ENCODE results near the gene GALNT18. TPM values are rescaled to one million over a fixed set of nuclear protein-coding genes. Genes with fewer than 3 reads are reported as not detected.

Gene GALNT18
- total RNA-seq, 1 experiment from 2014 or later = 15.1 TPM

- Histone ChIP-seq H3K4me3 (no peak overlapping the region), H3K9me3 (replicated peaks) (no peaks in the 10 kb centered on the region), H3K4me1 (0 out of 2 replicates have a peak, but pooled peaks cover 4% of the 10 kb centered on the region), H3K36me3 (no peaks in the 10 kb centered on the region), H3K27ac (no peak overlapping the region), H3K27me3 (no peaks in the 10 kb centered on the region)
- no peak for DNase-seq
These were observed 214.6 kb downstream of the GALNT18 start for GRCh38 chr11:11407065-11407762.

GRCh38 chr11:11406652-11407051 lies 215.2 kb downstream of the GALNT18 start:
- no peak for DNase-seq
- Histone ChIP-seq H3K27me3 (no peaks in the 10 kb centered on the region), H3K4me3 (no peak overlapping the region), H3K4me1 (0 out of 2 replicates have a peak, but pooled peaks cover 4% of the 10 kb centered on the region), H3K27ac (no peak overlapping the region), H3K36me3 (no peaks in the 10 kb centered on the region), H3K9me3 (replicated peaks) (no peaks in the 10 kb centered on the region)

- H3K36me3 ChIP-seq = no peaks in the 10 kb centered on the region
- no peak overlapping the region for H3K4me3 ChIP-seq
- DNase-seq = no peak
- no peaks in the 10 kb centered on the region for H3K4me1 ChIP-seq
- no peak overlapping the region for H3K27ac ChIP-seq
- H3K27me3 ChIP-seq = no peaks in the 10 kb centered on the region
- H3K9me3 ChIP-seq (replicated peaks) = no peaks in the 10 kb centered on the region
These were observed 217.8 kb downstream of the GALNT18 start for GRCh38 chr11:11403763-11404725.

- Histone ChIP-seq H3K4me3 (no peak overlapping the region), H3K27me3 (no peaks in the 10 kb centered on the region), H3K27ac (no peak overlapping the region), H3K4me1 (no peaks in the 10 kb centered on the region), H3K36me3 (no peaks in the 10 kb centered on the region), H3K9me3 (replicated peaks) (no peaks in the 10 kb centered on the region)
- no peak for DNase-seq
These were observed 219.8 kb downstream of the GALNT18 start for GRCh38 chr11:11401960-11402535.

- peak; percentile 35 to 61 for DNase-seq
- no peak overlapping the region for H3K27ac ChIP-seq
- no peaks in the 10 kb centered on the region for H3K4me1 ChIP-seq
- H3K27me3 ChIP-seq = no peaks in the 10 kb centered on the region
- no peak overlapping the region for H3K4me3 ChIP-seq
- H3K36me3 ChIP-seq = no peaks in the 10 kb centered on the region
- H3K9me3 ChIP-seq (replicated peaks) = no peaks in the 10 kb centered on the region
These were observed 221.1 kb downstream of the GALNT18 start for GRCh38 chr11:11400635-11401232.

- no peak overlapping the region for H3K27ac ChIP-seq
- no peaks in the 10 kb centered on the region for H3K4me1 ChIP-seq
- H3K36me3 ChIP-seq = no peaks in the 10 kb centered on the region
- DNase-seq = no peak
- H3K9me3 ChIP-seq (replicated peaks) = no peaks in the 10 kb centered on the region
- H3K4me3 ChIP-seq = no peak overlapping the region
- H3K27me3 ChIP-seq = no peaks in the 10 kb centered on the region
These were observed 221.7 kb downstream of the GALNT18 start for GRCh38 chr11:11400121-11400520.

GRCh38 chr11:11397781-11398180 lies 224.0 kb downstream of the GALNT18 start:
- Histone ChIP-seq H3K36me3 (no peaks in the 10 kb centered on the region), H3K4me3 (no peak overlapping the region), H3K27me3 (no peaks in the 10 kb centered on the region), H3K9me3 (replicated peaks) (no peaks in the 10 kb centered on the region), H3K4me1 (no peaks in the 10 kb centered on the region), H3K27ac (no peak overlapping the region)
- no peak for DNase-seq

GRCh38 chr11:11397036-11397415 lies 224.8 kb downstream of the GALNT18 start:
- Histone ChIP-seq H3K4me3 (no peak overlapping the region), H3K27me3 (no peaks in the 10 kb centered on the region), H3K9me3 (replicated peaks) (no peaks in the 10 kb centered on the region), H3K27ac (no peak overlapping the region), H3K36me3 (no peaks in the 10 kb centered on the region), H3K4me1 (no peaks in the 10 kb centered on the region)
- no peak for DNase-seq

GRCh38 chr11:11396301-11397035 lies 225.3 kb downstream of the GALNT18 start:
- Histone ChIP-seq H3K4me1 (no peaks in the 10 kb centered on the region), H3K9me3 (replicated peaks) (no peaks in the 10 kb centered on the region), H3K36me3 (no peaks in the 10 kb centered on the region), H3K27me3 (no peaks in the 10 kb centered on the region), H3K27ac (no peak overlapping the region), H3K4me3 (no peak overlapping the region)
- DNase-seq = no peak

GRCh38 chr11:11395126-11395525 lies 226.7 kb downstream of the GALNT18 start:
- Histone ChIP-seq H3K4me1 (no peaks in the 10 kb centered on the region), H3K4me3 (no peak overlapping the region), H3K36me3 (no peaks in the 10 kb centered on the region), H3K27ac (no peak overlapping the region), H3K27me3 (no peaks in the 10 kb centered on the region), H3K9me3 (replicated peaks) (no peaks in the 10 kb centered on the region)
- no peak for DNase-seq

GRCh38 chr11:11394241-11394640 lies 227.6 kb downstream of the GALNT18 start:
- Histone ChIP-seq H3K4me3 (no peak overlapping the region), H3K27me3 (no peaks in the 10 kb centered on the region), H3K27ac (no peak overlapping the region), H3K36me3 (no peaks in the 10 kb centered on the region), H3K4me1 (no peaks in the 10 kb centered on the region), H3K9me3 (replicated peaks) (no peaks in the 10 kb centered on the region)
- DNase-seq = no peak

GRCh38 chr11:11391796-11392463 lies 229.9 kb downstream of the GALNT18 start:
- H3K27me3 ChIP-seq = no peaks in the 10 kb centered on the region
- 0 out of 2 replicates have a peak, but pooled peaks cover 3% of the 10 kb centered on the region for H3K4me1 ChIP-seq
- no peak overlapping the region for H3K27ac ChIP-seq
- no peak overlapping the region for H3K4me3 ChIP-seq
- DNase-seq = no peak
- H3K36me3 ChIP-seq = no peaks in the 10 kb centered on the region
- H3K9me3 ChIP-seq (replicated peaks) = no peaks in the 10 kb centered on the region

- Histone ChIP-seq H3K4me1 (0 out of 2 replicates have a peak, but pooled peaks cover 3% of the 10 kb centered on the region), H3K9me3 (replicated peaks) (no peaks in the 10 kb centered on the region), H3K4me3 (no peak overlapping the region), H3K36me3 (no peaks in the 10 kb centered on the region), H3K27ac (no peak overlapping the region), H3K27me3 (no peaks in the 10 kb centered on the region)
- no peak for DNase-seq
These were observed 230.6 kb downstream of the GALNT18 start for GRCh38 chr11:11391169-11391568.

Data from SJCRH30 (cell line).